GM21717 (cell line): ENCODE measurements around the gene DUSP16.
"Not testable (repeated sequence)": the region's sequence is repeated elsewhere in the genome, so short reads cannot be mapped to it uniquely, and the experiment has no call there.

ENCODE experiments used
- ATAC-seq: cut with Tn5 transposase; IDR thresholded peaks from one replicate; pipeline ENCODE4 v1.9.1; 2021; ENCODE audit warnings: mild to moderate bottlenecking, moderate library complexity; ENCODE audit not compliant: unreplicated experiment

DUSP16 gene

GRCh38 chr12:12583510-12584178 lies 21.0 kb upstream of the DUSP16 start:
- no peak for ATAC-seq

GRCh38 chr12:12582895-12583303 lies 20.2 kb upstream of the DUSP16 start:
- ATAC-seq = peak; percentile 91

GRCh38 chr12:12582193-12582881 lies 19.7 kb upstream of the DUSP16 start:
- ATAC-seq = peak; percentile 43

GRCh38 chr12:12580716-12581115 lies 18.1 kb upstream of the DUSP16 start:
- not testable (repeated sequence) for ATAC-seq

- ATAC-seq = no peak
Measured at GRCh38 chr12:12577786-12578185, 15.1 kb upstream of the DUSP16 start.

- no peak for ATAC-seq
Measured at GRCh38 chr12:12572659-12573058, 10.0 kb upstream of the DUSP16 start.

- not testable (repeated sequence) for ATAC-seq
Measured at GRCh38 chr12:12565971-12566370, 3.3 kb upstream of the DUSP16 start.

- no peak for ATAC-seq
Measured at GRCh38 chr12:12564911-12565310, 2.2 kb upstream of the DUSP16 start.

- ATAC-seq = no peak
Measured at GRCh38 chr12:12563290-12563928, 746 bp upstream of the DUSP16 start.

GRCh38 chr12:12562016-12562483 lies 613 bp downstream of the DUSP16 start:
- no peak for ATAC-seq

GRCh38 chr12:12561371-12562015 lies 1.2 kb downstream of the DUSP16 start:
- ATAC-seq = no peak

GRCh38 chr12:12560587-12561370 lies 1.9 kb downstream of the DUSP16 start:
- ATAC-seq = peak; percentile 35

- ATAC-seq = no peak
Measured at GRCh38 chr12:12559719-12560296, 2.9 kb downstream of the DUSP16 start.

GRCh38 chr12:12558291-12558690 lies 4.4 kb downstream of the DUSP16 start:
- ATAC-seq = no peak

GRCh38 chr12:12557733-12558132 lies 4.9 kb downstream of the DUSP16 start:
- no peak for ATAC-seq

- ATAC-seq = no peak
Measured at GRCh38 chr12:12555656-12556055, 7.0 kb downstream of the DUSP16 start.

GRCh38 chr12:12553208-12553785 lies 9.4 kb downstream of the DUSP16 start:
- no peak for ATAC-seq

- no peak for ATAC-seq
Measured at GRCh38 chr12:12551115-12551514, 11.5 kb downstream of the DUSP16 start.

GRCh38 chr12:12550277-12550676 lies 12.4 kb downstream of the DUSP16 start:
- ATAC-seq = no peak

GRCh38 chr12:12549426-12549825 lies 13.2 kb downstream of the DUSP16 start:
- no peak for ATAC-seq
